Measurements from ENCODE around the gene DBF4B.
"Not testable (repeated sequence)": the region's sequence is repeated elsewhere in the genome, so short reads cannot be mapped to it uniquely, and the experiment has no call there.

Gene DBF4B, protein sequence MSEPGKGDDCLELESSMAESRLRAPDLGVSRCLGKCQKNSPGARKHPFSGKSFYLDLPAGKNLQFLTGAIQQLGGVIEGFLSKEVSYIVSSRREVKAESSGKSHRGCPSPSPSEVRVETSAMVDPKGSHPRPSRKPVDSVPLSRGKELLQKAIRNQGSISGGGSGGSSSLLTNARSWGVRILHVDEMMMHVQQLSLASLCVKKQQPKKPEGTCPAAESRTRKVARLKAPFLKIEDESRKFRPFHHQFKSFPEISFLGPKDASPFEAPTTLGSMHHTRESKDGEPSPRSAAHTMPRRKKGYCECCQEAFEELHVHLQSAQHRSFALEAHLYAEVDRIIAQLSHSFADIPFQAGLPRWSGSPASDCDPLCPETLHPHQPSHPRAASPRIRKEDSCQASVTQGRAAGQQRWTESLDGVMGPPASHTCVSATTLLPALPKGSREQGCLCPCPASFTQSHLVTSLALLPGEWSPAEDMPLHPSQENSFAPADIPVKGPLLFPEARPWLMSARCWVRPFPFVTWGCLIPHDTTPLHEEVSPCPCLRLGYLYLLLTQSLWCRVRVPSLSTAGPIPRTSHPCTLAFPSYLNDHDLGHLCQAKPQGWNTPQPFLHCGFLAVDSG

DNA sequence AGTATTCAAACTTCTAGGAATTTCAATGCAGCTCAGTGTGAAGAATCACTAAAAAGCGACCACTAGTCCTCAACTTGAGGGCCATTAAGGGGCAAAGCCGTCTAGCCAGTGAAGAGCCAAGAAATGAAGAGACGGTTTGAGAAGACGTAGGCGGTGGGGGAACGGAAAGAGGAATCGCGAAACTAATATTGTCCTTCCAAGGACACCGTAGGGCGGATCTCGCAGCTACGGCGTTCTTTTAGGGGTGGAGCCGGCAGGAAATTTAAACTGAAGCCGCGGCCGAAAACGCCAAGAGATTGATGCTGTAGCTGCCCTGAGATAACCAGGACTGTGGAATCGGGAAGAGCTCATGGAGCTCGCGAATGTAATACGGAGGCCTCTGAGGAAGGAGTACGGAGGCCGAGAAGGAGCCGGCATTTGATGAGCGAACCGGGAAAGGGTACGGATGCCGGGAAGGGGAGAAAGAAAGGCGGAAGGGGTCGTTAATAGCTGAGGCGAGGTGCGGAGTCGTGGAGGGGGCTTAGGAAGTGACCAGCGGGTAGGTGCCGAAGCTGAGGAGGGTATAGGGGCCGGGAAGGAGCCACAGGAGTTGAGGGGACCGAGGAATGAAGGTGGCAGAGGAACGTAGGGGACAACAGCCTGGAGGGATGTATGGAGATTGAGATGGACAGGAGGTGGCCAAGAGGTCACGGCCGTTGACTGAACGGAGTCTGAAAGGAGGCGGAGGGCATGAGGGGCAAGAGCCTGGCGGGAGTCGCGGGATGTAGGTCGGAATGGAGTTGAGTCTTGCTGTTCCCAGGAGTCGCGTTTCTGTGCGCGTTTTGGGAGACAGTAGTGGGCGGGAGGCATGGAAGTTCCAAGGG is at the start of gene DBF4B:
DBF4B (plus strand) TSS at position 265 of the 863 bp plus-strand sequence; CDS start at position 421, 156 bp downstream.
- DNase-seq = peak; percentile 87

GRCh38 chr17:44661835-44662234 is 46.6 kb upstream of the DBF4B start:
- no peak for DNase-seq

DNA sequence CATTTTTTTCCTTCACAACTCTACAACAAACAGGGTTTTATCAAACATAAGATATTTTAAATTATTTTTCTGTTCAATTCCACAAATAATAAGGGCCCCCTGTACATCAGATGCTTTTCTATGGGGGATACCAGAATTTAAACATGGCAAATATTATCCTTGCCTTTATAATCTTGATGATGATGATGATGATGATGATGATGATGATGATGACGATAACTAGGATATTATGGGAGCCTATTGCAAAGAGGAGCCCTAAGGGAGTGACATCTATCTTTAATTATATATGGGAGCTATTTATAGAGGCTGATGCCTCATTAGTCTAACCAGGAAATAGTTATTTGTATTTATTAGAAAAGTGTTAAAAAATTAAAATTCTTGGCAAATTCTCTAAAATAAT is 45.4 kb upstream of the DBF4B start:
- no peak for DNase-seq

DNA sequence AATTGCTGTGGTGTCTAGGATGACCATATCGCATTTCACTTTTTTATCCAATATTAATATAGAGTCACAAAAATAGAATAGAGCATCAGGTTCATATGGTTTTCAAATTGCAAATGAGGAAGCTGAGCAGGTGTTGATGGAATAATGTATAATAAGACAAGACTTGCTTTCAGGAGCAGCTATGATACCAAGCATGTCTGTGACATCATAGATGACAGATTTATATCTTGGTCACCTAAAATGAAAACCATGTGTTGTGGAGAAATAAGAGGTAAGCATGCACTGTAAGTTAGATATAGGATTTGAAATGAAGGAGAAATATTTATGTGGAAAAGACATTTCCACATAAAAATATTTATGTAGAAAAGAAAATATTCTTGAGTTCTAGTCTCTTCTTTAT is 43.6 kb upstream of the DBF4B start:
- no peak for DNase-seq

- DNase-seq = no peak
Observed at GRCh38 chr17:44666006-44666405, 42.5 kb upstream of the DBF4B start.

DNA sequence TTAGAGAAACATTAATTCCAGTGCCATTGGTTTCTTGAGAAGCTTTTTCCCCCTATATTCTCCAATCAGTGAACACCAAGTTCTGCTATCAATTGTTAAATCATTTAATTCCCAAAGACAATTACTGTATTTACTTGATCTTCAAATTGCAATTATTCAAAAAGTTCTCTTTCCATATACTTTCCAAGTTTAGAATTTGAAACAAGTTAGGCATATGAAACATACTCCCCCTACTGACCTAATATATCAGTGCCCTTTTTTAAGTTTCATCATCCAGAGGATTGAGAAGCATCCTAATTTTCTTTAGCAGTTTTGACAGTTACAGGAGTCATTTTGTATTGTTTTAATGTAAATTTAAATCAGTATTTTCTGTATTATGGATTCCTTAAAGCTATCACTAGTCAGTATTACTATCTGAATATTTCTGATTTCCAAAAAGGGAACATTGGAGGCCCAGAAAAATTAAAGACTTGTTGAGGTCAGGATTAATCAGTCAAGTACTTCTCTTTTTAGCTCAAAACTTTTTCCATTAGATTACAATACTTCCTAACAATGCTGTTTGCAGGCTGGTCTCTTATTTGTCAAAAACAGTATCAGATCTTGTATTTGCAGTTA is 35.9 kb upstream of the DBF4B start:
- no peak for DNase-seq

- no peak for DNase-seq
Observed at GRCh38 chr17:44673893-44674292, 34.6 kb upstream of the DBF4B start.

GRCh38 chr17:44677136-44677535 is 31.3 kb upstream of the DBF4B start:
- no peak for DNase-seq

- not testable (repeated sequence) for DNase-seq
Observed at GRCh38 chr17:44683303-44683702, 25.2 kb upstream of the DBF4B start.

GRCh38 chr17:44687756-44688155 is 20.7 kb upstream of the DBF4B start:
- no peak for DNase-seq

DNA sequence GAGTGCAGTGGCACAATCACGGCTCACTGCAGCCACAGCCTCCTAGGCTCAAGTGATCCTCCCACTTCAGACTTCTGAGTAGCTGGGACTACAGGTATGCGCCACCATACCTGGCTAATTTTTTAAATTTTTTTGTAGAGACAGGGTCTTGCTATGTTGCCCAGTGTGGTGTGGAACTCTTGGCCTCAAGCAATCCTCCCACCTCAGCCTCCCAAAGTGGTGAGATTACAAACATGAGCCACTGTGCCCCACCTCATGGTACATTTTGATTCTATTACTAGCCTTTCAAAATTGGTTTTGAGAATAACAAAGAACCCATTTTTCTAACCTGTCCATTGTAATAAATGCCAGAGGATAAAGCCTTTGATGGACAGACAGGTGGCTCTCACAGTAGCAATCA is 20.3 kb upstream of the DBF4B start:
- no peak for DNase-seq

DNA sequence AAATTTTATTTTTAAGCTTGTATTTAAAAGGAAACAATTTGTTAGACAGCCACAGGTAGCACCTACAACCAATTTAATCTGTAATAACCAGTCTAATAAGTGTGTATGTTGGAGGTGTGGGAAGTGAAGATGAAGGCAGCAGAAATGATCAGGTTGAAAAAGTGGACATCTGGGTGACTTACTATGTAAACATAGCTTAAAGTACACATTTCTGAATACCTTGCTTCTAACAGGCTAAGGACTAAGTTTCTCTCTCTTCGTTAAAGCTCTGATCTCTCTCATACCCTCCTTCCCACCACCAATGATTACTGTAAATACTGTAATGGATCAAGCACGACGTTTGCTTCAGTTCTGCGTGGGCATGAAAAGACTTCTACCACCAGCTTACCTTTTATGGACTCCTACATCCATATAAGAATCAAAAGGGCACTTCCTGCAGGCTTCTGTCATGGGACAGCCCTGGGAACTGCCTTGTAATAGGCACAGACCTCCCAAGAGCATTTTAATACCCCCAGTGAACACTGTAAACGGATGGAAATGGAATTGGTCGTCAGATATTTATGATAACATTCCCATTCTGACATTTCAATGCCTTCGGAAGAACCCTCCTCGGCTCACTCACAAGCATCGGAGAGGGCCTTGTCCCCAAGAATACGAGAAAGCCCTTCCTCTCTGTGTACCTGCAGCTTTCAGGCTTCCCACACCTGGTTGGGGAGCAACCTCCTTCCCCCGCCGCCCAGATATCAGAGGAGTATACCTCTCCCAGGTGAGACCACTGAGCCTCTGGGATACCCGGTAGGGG is 19.6 kb upstream of the DBF4B start:
- DNase-seq = no peak

DNA sequence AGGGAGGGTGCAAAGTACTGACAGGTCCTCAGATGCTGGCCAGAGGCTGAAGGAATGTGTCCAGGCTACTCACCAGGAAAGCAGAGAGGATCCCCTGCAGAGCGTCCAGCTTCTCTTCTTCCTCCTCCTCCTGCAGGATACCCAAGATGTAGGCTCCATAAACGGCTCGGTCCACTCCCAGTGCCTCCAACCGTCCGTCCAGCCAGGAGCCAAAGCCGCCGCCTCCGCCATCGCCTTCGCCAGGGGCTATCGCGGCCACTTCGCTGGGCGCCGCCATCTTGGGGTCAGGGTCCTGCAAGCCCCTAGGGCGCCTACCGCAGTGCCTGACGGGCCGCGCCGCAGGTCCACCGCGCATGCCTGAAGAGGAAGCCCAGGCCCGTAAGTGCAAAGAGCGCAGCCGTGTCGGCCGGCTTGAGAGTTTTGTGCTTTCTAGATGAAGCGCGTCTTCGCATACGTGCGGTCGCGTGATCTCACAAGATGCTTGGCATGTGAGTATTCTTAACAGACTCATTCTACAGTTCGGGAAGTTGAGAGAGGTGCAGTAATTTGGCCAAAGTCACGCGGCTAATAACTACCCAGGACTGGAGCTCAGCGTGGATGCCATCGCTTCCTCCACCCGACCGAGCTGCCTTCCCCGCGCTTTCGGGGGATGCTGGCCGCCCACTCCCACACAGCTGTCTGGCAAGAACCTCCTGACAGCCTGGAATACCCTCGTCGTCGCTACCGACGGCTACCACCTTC is 18.8 kb upstream of the DBF4B start, which contains the start of gene CCDC43:
CCDC43 (minus strand) TSS at position 300 of the 741 bp plus-strand sequence; CDS start at position 277, 23 bp downstream.
- peak; percentile 96 for DNase-seq

DNA sequence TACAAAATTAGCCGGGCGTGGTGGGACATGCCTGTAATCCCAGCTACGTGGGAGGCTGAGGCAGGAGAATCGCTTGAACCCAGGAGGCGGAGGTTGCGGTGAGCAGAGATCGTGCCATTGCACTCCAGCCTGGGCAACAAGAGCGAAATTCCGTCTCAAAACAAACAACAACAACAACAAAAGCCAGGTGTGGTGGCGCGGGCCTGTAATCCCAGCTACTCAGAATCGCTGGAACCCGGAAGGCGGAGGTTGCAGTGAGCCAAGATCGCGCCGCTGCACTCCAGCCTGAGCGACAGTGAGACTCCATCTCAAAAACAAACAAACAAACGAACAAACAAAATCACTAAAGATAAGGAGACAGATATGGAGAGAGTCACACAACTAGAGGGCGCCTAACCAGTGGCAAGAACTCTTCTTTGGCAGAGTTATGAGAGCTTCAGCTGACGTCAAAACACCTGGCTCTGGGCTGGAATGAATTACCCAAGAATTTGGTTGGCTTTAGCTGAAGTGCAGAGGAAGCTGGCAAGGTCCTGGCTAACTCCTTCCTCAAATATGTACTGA is 17.6 kb upstream of the DBF4B start:
- not testable (repeated sequence) for DNase-seq

GRCh38 chr17:44693609-44694008 is 14.9 kb upstream of the DBF4B start:
- no peak for DNase-seq

GRCh38 chr17:44700288-44700687 is 8.2 kb upstream of the DBF4B start:
- DNase-seq = not testable (repeated sequence)

DNA sequence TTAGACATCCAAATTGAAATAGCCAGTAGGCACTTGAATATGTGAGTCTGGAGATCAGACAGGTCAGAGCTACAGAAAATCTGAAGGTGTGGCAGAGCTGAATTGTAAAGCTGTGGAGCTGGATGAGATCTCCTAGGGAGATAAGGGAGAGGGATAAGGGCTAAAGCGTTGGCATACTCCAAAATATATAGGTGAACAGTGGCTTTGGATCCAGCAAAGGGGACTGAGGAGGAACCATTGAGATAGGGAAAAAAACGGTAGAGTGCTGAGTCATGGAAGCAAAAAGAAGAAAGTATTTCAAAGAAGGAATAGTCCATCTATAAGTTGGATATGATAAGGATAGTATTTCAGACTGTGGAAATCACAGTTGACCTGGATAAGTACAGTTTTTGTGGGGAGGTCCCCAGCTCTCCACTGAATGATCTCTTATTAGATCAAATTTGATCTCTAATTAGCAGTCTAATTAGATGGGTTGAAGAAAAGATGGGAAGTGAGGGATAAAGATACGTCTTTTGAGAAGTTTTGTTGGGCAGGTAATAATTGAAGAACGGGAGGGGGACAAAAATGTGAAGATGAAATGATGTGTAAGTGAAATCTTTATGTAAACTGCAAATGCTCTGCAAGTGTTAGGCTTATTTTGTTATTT is 587 bp upstream of the DBF4B start:
- DNase-seq = no peak

GRCh38 chr17:44719444-44719843 is 11.0 kb downstream of the DBF4B start:
- DNase-seq = no peak

DNA sequence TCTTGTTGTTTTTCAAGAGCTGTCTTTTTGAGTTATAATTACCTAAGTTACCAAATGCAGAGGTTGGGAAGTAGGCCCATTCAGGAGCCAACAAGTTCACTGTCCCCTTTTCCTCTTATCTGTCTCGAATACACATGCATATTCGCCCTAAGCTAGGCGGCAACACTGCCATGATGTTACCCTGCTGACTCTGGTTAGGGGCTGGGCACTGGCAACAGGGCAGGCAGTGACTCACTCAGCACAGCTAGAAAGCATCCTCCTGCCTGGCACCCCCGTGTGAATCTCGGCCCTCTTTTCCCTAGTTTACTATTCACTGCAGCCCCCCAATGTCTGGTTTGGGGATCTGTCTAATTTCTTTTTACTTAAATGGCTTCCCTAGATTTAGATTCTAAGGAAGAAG is 13.8 kb downstream of the DBF4B start:
- no peak for DNase-seq

DNA sequence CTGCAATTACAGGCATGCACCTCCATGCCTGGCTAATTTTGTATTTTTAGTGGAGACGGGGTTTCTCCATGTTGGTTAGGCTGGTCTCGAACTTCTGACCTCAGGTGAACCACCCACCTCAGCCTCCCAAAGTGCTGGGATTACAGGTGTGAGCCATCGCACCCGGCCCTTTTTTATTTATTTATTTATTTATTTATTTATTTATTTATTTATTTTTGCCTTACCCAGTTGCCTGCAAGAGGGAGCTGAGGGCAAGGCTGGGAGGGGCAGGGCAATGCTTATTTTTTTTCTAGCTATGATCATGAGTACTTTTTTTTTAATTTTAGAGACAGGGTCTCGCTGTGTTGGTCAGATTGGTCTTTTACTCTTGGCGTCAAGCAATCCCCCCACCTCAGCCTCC is 17.7 kb downstream of the DBF4B start:
- not testable (repeated sequence) for DNase-seq
